ENCODE results near the gene MTCH2. TPM values are rescaled to one million over a fixed set of nuclear protein-coding genes. Genes with fewer than 3 reads are reported as not detected.

Gene MTCH2
- total and polyA plus RNA-seq, 2 donors (not counting 1 experiment from before 2014, with no cell fraction given) = 18.1 to 26.9 TPM

DNA sequence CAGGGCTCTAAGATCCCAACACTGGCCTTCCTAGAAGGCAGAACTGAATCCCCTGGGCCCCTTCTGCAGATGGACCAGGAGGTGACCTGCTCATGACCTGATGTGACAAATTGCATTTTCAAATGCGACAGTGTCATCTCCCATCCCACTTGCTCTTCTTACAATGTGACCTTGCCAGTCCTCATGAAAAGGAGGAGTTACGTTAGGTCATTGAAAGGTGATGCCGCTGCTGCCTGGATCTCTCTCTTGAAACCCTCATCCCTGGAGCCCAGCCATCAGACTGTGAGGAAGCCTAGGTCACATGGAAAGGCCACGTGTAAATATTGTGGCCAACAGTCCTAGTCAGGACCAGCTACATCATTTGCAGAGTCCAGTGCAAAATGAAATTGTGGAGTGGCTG lies 42.5 kb downstream of the MTCH2 start:
- Histone ChIP-seq H3K4me2 (replicated peaks; ENCODE audit: low read depth, low read length, poor library complexity, severe bottlenecking) (no peak overlapping the region), H3K27ac (ENCODE audit: low read length in 2 of 2) (no peak overlapping the region), H3K4me1 (ENCODE audit: control insufficient read depth in 2 of 2, insufficient read depth in 2 of 2, low read length in 2 of 2) (no peaks in the 10 kb centered on the region), H3K4me3 (ENCODE audit: control extremely low read depth in 1 of 5, extremely low read depth in 1 of 5, insufficient read depth in 1 of 5, low read depth in 2 of 5, low read length in 4 of 5) (no peak overlapping the region), H3K36me3 (replicated peaks in 1 of 2; ENCODE audit: control extremely low read depth in 1 of 2, control insufficient read depth in 1 of 2, extremely low read depth in 1 of 2, insufficient read depth in 2 of 2, low read length in 1 of 2) (no peaks in the 10 kb centered on the region), H3K79me2 (ENCODE audit: control insufficient read depth, insufficient read depth, low read length) (no peaks in the 10 kb centered on the region), H3K9me3 (ENCODE audit: control extremely low read depth in 1 of 3, control insufficient read depth in 2 of 3, insufficient read depth in 1 of 3, low read length in 2 of 3) (no peaks in the 10 kb centered on the region), H3K27me3 (replicated peaks in 1 of 4; ENCODE audit: control extremely low read depth in 1 of 4, control insufficient read depth in 3 of 4, insufficient read depth in 4 of 4, low read length in 3 of 4) (peaks cover 0 to 8% (median 1%) of the 10 kb centered on the region in 4 experiments), H3K9ac (ENCODE audit: low read length) (no peak overlapping the region), H4K20me1 (ENCODE audit: control insufficient read depth, insufficient read depth, low read length, poor library complexity, severe bottlenecking) (no peaks in the 10 kb centered on the region), H2AFZ (ENCODE audit: insufficient read depth, low read depth, low read length, poor library complexity, severe bottlenecking) (no peak overlapping the region)
- no peaks in the 10 kb centered on the region for H3K9me3 Mint-ChIP-seq (ENCODE audit: insufficient read depth)
- no peak overlapping the region for H3K4me3 Mint-ChIP-seq
- H3K27ac Mint-ChIP-seq = no peak overlapping the region
- no peaks in the 10 kb centered on the region for H3K4me1 Mint-ChIP-seq
- DNase-seq = no peak
- WGBS (ENCODE audit: insufficient coverage) = 92% methylated on average over 4 of the region's 4 CpGs
- ATAC-seq (ENCODE audit: low read depth) = no peak
- H3K27me3 Mint-ChIP-seq = peaks cover 17% of the 10 kb centered on the region
- TF ChIP-seq CTCF (IDR thresholded peaks at IDR 0.05) (no peak), EZH2 (IDR thresholded peaks at IDR 0.05; ENCODE audit: borderline replicate concordance, insufficient read depth, low read depth, low read length, poor library complexity, severe bottlenecking) (no peak)
- intact Hi-C loops (cut with micrococcal nuclease) = no loop called here
- POLR2A ChIA-PET = no interaction called here
- CTCF ChIA-PET = interaction anchor here (0.5 to 1.3 kb wide), 2 partner anchors 14 to 57 kb away, joined by 3 to 4 read pairs; no protein-coding TSS in a partner anchor

GRCh38 chr11:47595967-47596366 lies 46.4 kb downstream of the MTCH2 start:
- H3K79me2 ChIP-seq (ENCODE audit: control insufficient read depth, insufficient read depth, low read length) = no peaks in the 10 kb centered on the region
- peaks cover 15% of the 10 kb centered on the region in 2 donors for H3K4me1 ChIP-seq (ENCODE audit: control insufficient read depth in 2 of 2, insufficient read depth in 2 of 2, low read length in 2 of 2)
- peaks cover 9% of the 10 kb centered on the region for H3K4me1 Mint-ChIP-seq
- no peak overlapping the region for H3K9ac ChIP-seq (ENCODE audit: low read length)
- peaks cover 42% of the 10 kb centered on the region for H3K27me3 Mint-ChIP-seq
- CTCF ChIA-PET = no interaction called here
- H4K20me1 ChIP-seq (ENCODE audit: control insufficient read depth, insufficient read depth, low read length, poor library complexity, severe bottlenecking) = no peaks in the 10 kb centered on the region
- H3K4me2 ChIP-seq (replicated peaks; ENCODE audit: low read depth, low read length, poor library complexity, severe bottlenecking) = no peak overlapping the region
- TF ChIP-seq CTCF (IDR thresholded peaks at IDR 0.05) (no peak), EZH2 (IDR thresholded peaks at IDR 0.05; ENCODE audit: borderline replicate concordance, insufficient read depth, low read depth, low read length, poor library complexity, severe bottlenecking) (no peak)
- peaks cover 0 to 40% (median 20%) of the 10 kb centered on the region in 4 experiments for H3K27me3 ChIP-seq (replicated peaks in 1 of 4; ENCODE audit: control extremely low read depth in 1 of 4, control insufficient read depth in 3 of 4, insufficient read depth in 4 of 4, low read length in 3 of 4)
- POLR2A ChIA-PET = no interaction called here
- WGBS (ENCODE audit: insufficient coverage) = 100% methylated on average over 1 of the region's 1 CpG
- H3K27ac ChIP-seq (ENCODE audit: low read length in 2 of 2) = no peak overlapping the region
- ATAC-seq (ENCODE audit: low read depth) (no peak), DNase-seq (no peak)
- no peak overlapping the region for H3K4me3 Mint-ChIP-seq
- H3K9me3 Mint-ChIP-seq (ENCODE audit: insufficient read depth) = no peaks in the 10 kb centered on the region
- H3K4me3 ChIP-seq (ENCODE audit: control extremely low read depth in 1 of 5, extremely low read depth in 1 of 5, insufficient read depth in 1 of 5, low read depth in 2 of 5, low read length in 4 of 5) = no peak overlapping the region
- intact Hi-C loops (cut with micrococcal nuclease) = no loop called here
- no peaks in the 10 kb centered on the region for H3K36me3 ChIP-seq (replicated peaks in 1 of 2; ENCODE audit: control extremely low read depth in 1 of 2, control insufficient read depth in 1 of 2, extremely low read depth in 1 of 2, insufficient read depth in 2 of 2, low read length in 1 of 2)
- H3K27ac Mint-ChIP-seq = no peak overlapping the region
- no peaks in the 10 kb centered on the region for H3K9me3 ChIP-seq (ENCODE audit: control extremely low read depth in 1 of 3, control insufficient read depth in 2 of 3, insufficient read depth in 1 of 3, low read length in 2 of 3)
- no peak overlapping the region for H2AFZ ChIP-seq (ENCODE audit: insufficient read depth, low read depth, low read length, poor library complexity, severe bottlenecking)
